Neural cell (in vitro differentiated cells): ENCODE data around the gene SRSF7. TPM values are rescaled to one million over a fixed set of nuclear protein-coding genes. Genes with fewer than 3 reads are reported as not detected.

Experiments
- H2AFZ ChIP-seq: fragments of 200-600, 300-800 bp; sonication (generic), shearing (Covaris generic); 2 replicates; pipeline ENCODE4 v1.6.0; 2014; ENCODE audit warnings: low read depth, mild to moderate bottlenecking, antibody characterized with exemption, low read length, moderate library complexity
- H3F3A ChIP-seq: fragments of 200-600 bp; shearing (Covaris generic); 2 replicates; pipeline ENCODE4 v1.6.1; 2016; ENCODE audit warnings: mild to moderate bottlenecking, moderate library complexity, mixed read lengths, antibody characterized with exemption, low read length; ENCODE audit not compliant: insufficient read depth, poor library complexity, severe bottlenecking
- H3K27ac ChIP-seq: fragments of 200-600, 300-800 bp; sonication (generic), shearing (Covaris generic); 2 replicates; pipeline ENCODE4 v1.5.1; 2014; ENCODE audit warnings: mild to moderate bottlenecking, low read length, moderate library complexity
- H3K27me3 ChIP-seq: fragments of 300-800, 200-600 bp; sonication (generic), shearing (Covaris generic); 2 replicates; pipeline ENCODE4 v1.6.0; 2014; ENCODE audit warnings: mild to moderate bottlenecking, low read depth, low read length, moderate library complexity; ENCODE audit not compliant: insufficient read depth
- H3K36me3 ChIP-seq: fragments of 300-800, 200-600 bp; sonication (generic), shearing (Covaris generic); 2 replicates; pipeline ENCODE4 v1.5.1; 2014; ENCODE audit warnings: mild to moderate bottlenecking, antibody characterized with exemption, low read length, moderate library complexity; ENCODE audit not compliant: insufficient read depth
- H3K4me2 ChIP-seq: fragments of 300-800, 200-600 bp; sonication (generic), shearing (Covaris generic); 2 replicates; pipeline ENCODE4 v1.6.0; 2014; ENCODE audit warnings: mild to moderate bottlenecking, low read length
- H3K4me3 ChIP-seq: fragments of 300-800, 200-600 bp; sonication (generic), shearing (Covaris generic); 2 replicates; pipeline ENCODE4 v1.5.1; 2014; ENCODE audit warnings: mild to moderate bottlenecking, low read length, moderate library complexity
- H3K79me2 ChIP-seq: fragments of 200-600 bp; shearing (Covaris generic); replicated peaks from 2 replicates; pipeline ENCODE4 v1.6.0; 2014; ENCODE audit warnings: mild to moderate bottlenecking, low read length, moderate library complexity; ENCODE audit not compliant: insufficient read depth
- H3K9ac ChIP-seq: fragments of 300-800, 200-600 bp; sonication (generic), shearing (Covaris generic); 2 replicates; pipeline ENCODE4 v1.6.1; 2016; ENCODE audit warnings: mild to moderate bottlenecking, low read length, mixed read lengths
- H3K9me2 ChIP-seq: fragments of 200-600 bp; shearing (Covaris generic); 2 replicates; pipeline ENCODE4 v1.6.1; 2016; ENCODE audit warnings: mild to moderate bottlenecking, low read length, mixed read lengths; ENCODE audit not compliant: insufficient read depth
- H3K9me3 ChIP-seq: fragments of 200-600, 300-800 bp; sonication (generic), shearing (Covaris generic); 2 replicates; pipeline ENCODE4 v1.6.1; 2016; ENCODE audit warnings: mild to moderate bottlenecking, mixed run types, low read length, moderate library complexity, mixed read lengths
- H4K20me1 ChIP-seq: fragments of 200-600 bp; shearing (Covaris generic); 2 replicates; pipeline ENCODE4 v1.6.1; 2016; ENCODE audit warnings: mild to moderate bottlenecking, mixed run types; ENCODE audit not compliant: insufficient read depth
- EP300 ChIP-seq: fragments of 450-650 bp; conservative IDR thresholded peaks from 2 replicates; pipeline ENCODE4 v1.6.1; 2014; ENCODE audit warnings: antibody characterized with exemption, mild to moderate bottlenecking, moderate library complexity; ENCODE audit not compliant: poor library complexity, severe bottlenecking
- EZH2 ChIP-seq: fragments of 200-600, 300-800 bp; shearing (Covaris generic), sonication (generic); IDR thresholded peaks from 2 replicates; pipeline ENCODE4 v1.6.1; 2014; ENCODE audit warnings: antibody characterized with exemption, low read length, borderline replicate concordance, mild to moderate bottlenecking; ENCODE audit not compliant: insufficient read depth, poor library complexity, severe bottlenecking
- MXI1 ChIP-seq: fragments of 450-650 bp; conservative IDR thresholded peaks from 2 replicates; pipeline ENCODE4 v1.6.1; 2014; ENCODE audit warnings: antibody characterized with exemption, mild to moderate bottlenecking; ENCODE audit not compliant: poor library complexity, severe bottlenecking
- POLR2AphosphoS5 ChIP-seq: IDR thresholded peaks from 2 replicates; pipeline ENCODE4 v1.6.1; 2012
- RAD21 ChIP-seq: fragments of 450-650 bp; conservative IDR thresholded peaks from 2 replicates; pipeline ENCODE4 v1.6.1; 2014; ENCODE audit warnings: antibody characterized with exemption, mild to moderate bottlenecking, moderate library complexity
- SMC3 ChIP-seq: fragments of 450-650 bp; conservative IDR thresholded peaks from 2 replicates; pipeline ENCODE4 v1.6.1; 2014; ENCODE audit warnings: antibody characterized with exemption, mild to moderate bottlenecking, moderate library complexity; ENCODE audit not compliant: poor library complexity
- TAF1 ChIP-seq: IDR thresholded peaks from 2 replicates; pipeline ENCODE4 v1.6.1; 2012; ENCODE audit warnings: low read depth
- polyA plus RNA-seq: library from polyadenylated mRNA; depleted of rRNA; stranded (reverse); fragments of >200 nt; gene quantifications from 2 replicates; pipeline ENCODE4 v1.2.3, GENCODE V29; 2014
- TF ChIP-seq, protein P1 (sequence below): IDR thresholded peaks from 2 replicates; pipeline ENCODE4 v1.6.1; 2012; ENCODE audit warnings: borderline replicate concordance
- TF ChIP-seq, protein P2 (sequence below): fragments of 450-650 bp; IDR thresholded peaks from 2 replicates; pipeline ENCODE4 v1.5.1; 2014; ENCODE audit warnings: antibody characterized with exemption, mild to moderate bottlenecking, moderate library complexity; ENCODE audit not compliant: poor library complexity, severe bottlenecking

Gene SRSF7
- polyA plus RNA-seq, 1 donor from 2014 or later, result 286 TPM

DNA sequence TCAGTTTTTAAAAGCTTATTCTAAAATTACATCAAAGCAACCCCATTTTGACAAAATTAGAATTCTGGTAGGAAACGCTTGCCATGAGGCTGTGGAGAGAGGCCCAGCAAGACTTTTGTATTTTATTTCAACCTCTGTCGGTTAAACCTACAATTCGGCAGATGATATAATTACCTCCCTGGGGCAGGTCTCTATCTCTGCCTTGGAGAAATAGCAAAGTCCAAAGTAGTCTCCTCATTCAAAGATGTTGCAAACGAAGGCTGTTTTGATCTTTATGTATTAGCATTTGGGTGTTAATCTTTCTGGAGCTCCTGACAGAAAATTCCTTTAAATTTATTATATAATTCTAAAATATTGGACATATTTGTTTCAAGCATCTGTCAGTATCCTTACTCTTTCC lies 49.6 kb downstream of the SRSF7 start (continued):
- TF ChIP-seq, protein P1, sequence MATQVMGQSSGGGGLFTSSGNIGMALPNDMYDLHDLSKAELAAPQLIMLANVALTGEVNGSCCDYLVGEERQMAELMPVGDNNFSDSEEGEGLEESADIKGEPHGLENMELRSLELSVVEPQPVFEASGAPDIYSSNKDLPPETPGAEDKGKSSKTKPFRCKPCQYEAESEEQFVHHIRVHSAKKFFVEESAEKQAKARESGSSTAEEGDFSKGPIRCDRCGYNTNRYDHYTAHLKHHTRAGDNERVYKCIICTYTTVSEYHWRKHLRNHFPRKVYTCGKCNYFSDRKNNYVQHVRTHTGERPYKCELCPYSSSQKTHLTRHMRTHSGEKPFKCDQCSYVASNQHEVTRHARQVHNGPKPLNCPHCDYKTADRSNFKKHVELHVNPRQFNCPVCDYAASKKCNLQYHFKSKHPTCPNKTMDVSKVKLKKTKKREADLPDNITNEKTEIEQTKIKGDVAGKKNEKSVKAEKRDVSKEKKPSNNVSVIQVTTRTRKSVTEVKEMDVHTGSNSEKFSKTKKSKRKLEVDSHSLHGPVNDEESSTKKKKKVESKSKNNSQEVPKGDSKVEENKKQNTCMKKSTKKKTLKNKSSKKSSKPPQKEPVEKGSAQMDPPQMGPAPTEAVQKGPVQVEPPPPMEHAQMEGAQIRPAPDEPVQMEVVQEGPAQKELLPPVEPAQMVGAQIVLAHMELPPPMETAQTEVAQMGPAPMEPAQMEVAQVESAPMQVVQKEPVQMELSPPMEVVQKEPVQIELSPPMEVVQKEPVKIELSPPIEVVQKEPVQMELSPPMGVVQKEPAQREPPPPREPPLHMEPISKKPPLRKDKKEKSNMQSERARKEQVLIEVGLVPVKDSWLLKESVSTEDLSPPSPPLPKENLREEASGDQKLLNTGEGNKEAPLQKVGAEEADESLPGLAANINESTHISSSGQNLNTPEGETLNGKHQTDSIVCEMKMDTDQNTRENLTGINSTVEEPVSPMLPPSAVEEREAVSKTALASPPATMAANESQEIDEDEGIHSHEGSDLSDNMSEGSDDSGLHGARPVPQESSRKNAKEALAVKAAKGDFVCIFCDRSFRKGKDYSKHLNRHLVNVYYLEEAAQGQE, result no peak
- TF ChIP-seq RAD21, result no peak

DNA sequence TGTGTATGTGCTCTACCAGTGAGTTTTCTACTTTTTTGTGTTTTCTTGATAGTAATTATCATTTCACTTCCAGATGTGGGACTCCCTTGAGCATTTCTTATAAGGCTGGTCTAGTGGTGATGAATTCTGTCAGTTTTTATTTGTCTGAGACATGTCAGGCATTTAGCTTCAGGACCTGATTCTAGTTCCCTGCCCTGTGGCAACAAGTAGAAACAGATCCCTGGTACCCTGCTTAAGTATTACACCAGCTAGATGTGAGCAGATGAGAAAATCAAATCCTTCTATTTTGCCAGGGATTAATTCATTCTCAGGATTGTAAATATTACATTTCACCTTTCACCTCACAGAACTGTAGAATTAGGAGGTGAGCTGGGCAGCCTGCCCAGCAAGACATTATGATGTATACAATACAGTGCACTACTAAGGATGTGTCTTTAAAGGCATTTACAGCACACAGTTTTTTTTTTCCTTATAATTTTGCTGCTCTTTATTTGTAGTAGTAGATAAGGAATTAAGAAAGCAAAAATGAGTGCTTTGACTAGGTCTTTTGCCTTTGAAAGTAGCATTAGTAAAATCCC lies 50.2 kb downstream of the SRSF7 start:
- H3K4me2 ChIP-seq, result no peak overlapping the region
- no peaks in the 10 kb centered on the region for H3K9me3 ChIP-seq
- no peak overlapping the region for H3K4me3 ChIP-seq
- TF ChIP-seq EZH2 (no peak), TAF1 (no peak), EP300 (no peak), MXI1 (no peak), SMC3 (no peak), POLR2AphosphoS5 (no peak), RAD21 (no peak)
- TF ChIP-seq, protein P1, result no peak
- TF ChIP-seq, protein P2, sequence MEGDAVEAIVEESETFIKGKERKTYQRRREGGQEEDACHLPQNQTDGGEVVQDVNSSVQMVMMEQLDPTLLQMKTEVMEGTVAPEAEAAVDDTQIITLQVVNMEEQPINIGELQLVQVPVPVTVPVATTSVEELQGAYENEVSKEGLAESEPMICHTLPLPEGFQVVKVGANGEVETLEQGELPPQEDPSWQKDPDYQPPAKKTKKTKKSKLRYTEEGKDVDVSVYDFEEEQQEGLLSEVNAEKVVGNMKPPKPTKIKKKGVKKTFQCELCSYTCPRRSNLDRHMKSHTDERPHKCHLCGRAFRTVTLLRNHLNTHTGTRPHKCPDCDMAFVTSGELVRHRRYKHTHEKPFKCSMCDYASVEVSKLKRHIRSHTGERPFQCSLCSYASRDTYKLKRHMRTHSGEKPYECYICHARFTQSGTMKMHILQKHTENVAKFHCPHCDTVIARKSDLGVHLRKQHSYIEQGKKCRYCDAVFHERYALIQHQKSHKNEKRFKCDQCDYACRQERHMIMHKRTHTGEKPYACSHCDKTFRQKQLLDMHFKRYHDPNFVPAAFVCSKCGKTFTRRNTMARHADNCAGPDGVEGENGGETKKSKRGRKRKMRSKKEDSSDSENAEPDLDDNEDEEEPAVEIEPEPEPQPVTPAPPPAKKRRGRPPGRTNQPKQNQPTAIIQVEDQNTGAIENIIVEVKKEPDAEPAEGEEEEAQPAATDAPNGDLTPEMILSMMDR, result no peak
- no peaks in the 10 kb centered on the region for H3K79me2 ChIP-seq
- no peaks in the 10 kb centered on the region for H3F3A ChIP-seq
- no peak overlapping the region for H2AFZ ChIP-seq
- H3K9me2 ChIP-seq, result no peaks in the 10 kb centered on the region
- no peak overlapping the region for H3K9ac ChIP-seq
- H4K20me1 ChIP-seq, result no peaks in the 10 kb centered on the region
- H3K27ac ChIP-seq, result no peak overlapping the region
- no peaks in the 10 kb centered on the region for H3K36me3 ChIP-seq
- H3K27me3 ChIP-seq, result no peaks in the 10 kb centered on the region
